HL-60/S4 treated with phorbol 12-myristate 13-acetate at 8.2 ng/mL for 4 days and 3 days (cell line): ENCODE results near the gene NIPAL4.

Experiments
- in situ Hi-C: fragments of 300-500 bp; cut with MboI; formaldehyde crosslinking; loops from 2 replicates; pipeline ENCODE4 v1.15.0; 2022; ENCODE audit warnings: low sequenced_read_pairs

NIPAL4 gene

DNA sequence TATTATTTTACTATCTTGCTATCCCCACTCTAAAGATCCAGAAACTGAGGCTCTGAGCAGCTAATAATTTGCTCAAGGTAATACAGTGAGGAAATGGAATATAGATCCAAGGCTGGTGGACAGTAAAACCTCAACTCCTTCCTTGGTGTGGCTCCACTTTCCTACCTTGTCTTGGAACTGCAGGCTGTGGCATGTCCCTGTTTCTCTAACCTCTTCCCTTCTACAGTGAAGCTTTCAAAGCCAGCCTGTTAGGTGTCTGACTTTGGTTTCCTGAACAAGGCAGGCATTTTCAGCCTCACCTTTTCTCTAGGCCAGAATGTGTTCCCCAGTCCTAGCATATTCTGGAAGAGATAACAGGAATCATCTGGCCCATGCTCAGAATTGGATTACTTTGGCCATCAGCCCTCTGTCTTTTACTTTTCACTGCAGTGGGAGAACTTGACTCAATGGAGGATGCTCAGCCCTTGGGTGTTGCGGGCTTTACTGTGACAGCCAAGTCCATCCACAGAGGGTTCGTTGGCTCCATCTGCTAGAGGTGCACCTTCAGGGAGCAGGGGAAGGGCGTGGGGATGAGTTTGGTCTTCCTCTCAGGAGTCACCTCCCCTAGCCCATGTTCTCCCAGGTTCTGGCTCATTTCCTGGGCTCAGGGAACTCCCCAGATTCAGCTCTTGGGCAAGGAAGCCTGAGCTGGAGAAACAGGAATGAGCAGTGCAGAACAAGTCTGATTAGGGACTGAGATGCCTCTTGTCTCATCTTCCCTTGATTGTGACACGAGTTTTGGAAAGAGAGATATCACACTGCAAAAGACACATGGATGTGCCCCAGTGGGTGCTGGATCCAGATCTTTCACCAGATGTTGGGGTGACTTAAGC, 1.1 kb downstream of the NIPAL4 start:
- in situ Hi-C loops = no loop called here

DNA sequence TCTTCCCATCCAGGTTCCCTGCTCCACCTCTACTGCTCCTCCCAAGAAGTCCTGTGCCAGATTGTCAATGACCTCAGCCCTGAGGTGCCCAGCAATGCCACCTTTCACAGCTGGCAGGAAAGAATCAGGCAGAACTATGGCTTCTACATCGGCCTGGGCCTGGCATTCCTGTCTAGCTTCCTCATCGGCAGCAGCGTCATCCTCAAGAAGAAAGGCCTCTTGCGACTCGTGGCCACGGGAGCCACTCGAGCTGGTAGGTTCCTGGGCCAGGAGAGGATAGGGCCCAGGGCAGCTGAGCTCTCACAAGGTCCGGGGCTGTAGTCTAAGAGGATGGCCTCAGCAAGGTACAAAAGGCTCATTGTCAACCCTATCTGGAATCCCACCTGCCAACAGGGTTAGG, 3.1 kb downstream of the NIPAL4 start:
- in situ Hi-C loops = no loop called here

- in situ Hi-C loops = no loop called here
These were observed 3.9 kb downstream of the NIPAL4 start for GRCh38 chr5:157463621-157464518.

DNA sequence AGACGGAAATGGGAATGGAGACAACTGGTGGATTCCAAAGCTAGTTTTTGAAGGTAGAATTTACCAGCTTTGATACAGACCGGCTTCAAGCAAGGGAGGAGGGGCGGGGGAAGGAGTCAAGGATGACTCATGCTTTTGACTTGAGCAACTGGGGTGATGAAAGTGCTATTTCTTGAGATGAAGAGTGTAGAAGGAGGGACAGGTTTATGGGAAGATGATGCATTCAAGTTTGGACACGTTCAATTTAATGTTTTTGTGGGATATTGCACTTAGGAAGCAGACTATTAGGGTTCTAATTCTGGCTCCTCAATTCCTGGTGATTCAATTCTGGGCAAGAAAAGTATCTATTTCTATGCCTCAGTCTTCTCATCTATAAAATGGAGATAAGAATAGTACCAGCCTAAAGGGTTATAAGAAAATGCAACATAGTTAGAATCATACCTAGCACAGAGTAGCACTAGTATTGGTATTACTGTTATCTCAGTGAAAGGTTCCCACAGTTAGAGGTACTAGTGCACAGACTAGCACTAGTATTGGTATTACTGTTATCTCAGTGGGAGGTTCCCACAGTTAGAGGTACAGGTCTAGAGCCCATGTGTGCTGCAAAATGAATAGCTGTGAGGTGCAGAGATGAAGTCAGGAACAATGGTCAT, 4.6 kb downstream of the NIPAL4 start:
- in situ Hi-C loops = no loop called here

GRCh38 chr5:157468293-157468965, 8.4 kb downstream of the NIPAL4 start:
- in situ Hi-C loops = no loop called here

DNA sequence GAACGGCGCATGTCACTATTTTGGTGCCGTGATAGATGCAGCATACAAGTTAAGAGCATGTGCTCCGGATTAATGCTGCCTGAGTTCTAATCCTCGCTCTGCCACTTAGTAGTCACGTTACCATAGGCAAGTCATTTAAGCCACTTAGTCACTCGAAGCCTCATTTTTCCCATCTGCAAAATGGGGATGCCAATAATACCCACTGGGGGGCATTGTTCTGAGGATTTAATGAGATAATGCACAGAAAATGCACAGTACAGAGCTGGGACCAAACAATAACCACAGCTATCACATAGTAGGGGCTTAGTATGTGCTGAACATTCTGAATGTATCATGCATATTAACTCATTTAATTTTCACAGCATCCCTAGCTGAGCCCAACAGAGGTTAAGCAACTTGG, 9.1 kb downstream of the NIPAL4 start:
- in situ Hi-C loops = no loop called here

GRCh38 chr5:157469687-157470086, 9.7 kb downstream of the NIPAL4 start:
- in situ Hi-C loops = no loop called here

GRCh38 chr5:157470631-157471030, 10.6 kb downstream of the NIPAL4 start:
- in situ Hi-C loops = no loop called here

DNA sequence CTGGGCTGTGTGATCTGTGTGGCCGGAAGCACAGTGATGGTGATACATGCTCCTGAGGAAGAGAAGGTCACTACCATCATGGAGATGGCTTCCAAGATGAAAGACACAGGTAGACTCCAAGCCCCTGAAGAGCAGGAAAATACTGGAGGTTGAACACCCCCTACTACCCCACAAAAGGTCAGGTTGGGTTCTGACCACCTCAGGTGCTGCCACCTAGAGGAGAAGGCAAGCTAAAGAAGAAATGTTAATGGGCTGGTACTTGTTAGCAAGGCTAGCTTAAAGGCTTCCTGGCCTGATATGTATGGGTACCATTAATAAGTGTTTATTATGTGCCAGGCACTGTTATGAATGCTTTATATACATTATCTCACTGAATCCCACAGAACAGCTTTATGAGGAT, 11.7 kb downstream of the NIPAL4 start:
- in situ Hi-C loops = no loop called here

DNA sequence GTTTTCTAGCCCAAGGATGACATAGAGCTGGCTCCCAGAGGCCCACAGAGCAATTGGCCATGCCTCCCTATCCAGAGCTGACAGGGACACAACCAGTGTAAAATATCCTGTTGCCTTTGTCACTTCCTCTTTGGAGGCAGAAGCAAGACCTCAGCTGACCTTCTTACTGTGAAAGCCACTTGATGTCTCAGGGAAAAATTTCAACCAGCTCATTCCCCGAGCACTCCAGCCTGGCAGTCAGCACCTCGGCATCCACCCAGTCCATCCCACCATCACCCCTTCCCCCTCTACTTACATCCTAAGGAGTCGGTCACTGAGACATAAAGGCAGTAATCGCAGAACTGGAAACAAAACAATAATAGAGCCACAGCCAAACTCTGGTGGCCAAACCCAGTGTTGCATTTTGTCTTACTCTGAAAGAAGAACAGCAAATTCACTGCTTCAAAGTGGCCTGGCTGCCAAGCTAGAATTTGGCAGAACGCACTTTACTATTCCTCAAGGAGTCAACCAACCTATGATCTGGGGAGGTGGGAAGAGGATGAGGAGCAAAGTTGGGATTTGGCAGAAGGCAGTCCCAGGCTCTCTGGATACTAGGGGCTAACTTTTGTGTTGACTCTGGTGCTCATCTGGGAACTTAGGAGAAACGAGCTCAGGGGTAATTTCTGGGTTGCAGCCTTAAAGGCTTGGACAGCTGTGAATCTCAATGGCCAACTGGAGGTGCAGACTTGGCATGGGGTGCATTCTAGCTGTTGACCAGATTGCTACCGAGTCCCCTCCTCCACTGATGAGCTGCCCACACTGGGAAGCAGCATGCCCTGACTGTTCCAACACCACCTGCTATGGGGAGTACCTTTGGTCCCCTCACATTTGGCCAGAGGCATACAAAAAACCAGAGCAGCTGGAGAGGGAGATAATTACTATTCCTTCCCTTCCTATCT, 13.6 kb downstream of the NIPAL4 start:
- in situ Hi-C loops = no loop called here

DNA sequence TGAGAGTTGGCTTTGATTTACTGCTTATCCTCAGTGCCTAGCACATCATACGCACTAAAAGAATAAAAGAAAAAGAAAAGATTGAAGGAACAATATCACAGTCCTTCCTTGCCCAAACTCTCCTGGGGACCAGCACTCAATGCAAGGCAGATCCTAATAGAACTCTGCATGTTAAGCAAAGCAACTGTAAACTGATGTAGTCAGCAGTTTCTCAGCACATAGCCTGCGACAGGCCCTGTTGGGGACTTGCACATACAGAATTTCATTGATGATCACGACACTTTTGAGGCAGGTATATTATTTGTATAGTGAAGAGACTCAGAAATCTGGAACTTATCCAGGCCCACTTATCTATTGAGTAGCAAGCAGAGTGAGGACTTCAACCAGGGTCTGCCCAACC, 15.4 kb downstream of the NIPAL4 start:
- in situ Hi-C loops = no loop called here

DNA sequence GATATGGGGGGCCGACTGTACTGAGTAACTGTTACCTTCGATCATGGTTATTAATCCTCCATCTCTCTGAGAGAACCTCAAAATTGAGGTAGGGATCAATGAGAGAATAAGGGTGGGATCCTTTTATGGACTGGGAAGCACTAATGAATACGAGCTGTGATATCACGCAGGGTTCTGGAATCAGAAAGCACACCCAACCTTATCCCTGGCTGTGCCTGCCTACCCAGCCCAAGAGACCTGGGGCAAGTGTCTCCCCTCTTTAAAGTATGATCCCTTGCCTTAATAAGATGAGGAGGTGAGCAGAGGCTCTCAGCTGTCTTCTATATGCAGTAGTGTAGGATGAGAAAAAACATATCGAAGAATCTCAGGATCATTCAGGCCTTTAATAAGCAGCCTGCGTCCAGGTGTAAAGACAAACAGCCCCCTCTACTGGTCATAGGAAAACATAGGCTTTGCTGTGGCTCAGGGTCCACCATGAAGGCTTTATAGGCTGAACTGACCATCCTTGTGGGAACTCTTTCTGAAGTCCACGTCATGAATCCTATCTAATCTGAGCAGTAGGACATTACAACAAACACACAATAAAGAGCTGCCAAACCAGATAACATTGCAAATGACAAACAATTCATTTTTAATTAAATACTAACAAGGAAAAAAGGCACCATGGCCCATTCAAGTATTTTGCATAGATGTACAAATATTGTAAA, 16.8 kb downstream of the NIPAL4 start:
- in situ Hi-C loops = no loop called here

DNA sequence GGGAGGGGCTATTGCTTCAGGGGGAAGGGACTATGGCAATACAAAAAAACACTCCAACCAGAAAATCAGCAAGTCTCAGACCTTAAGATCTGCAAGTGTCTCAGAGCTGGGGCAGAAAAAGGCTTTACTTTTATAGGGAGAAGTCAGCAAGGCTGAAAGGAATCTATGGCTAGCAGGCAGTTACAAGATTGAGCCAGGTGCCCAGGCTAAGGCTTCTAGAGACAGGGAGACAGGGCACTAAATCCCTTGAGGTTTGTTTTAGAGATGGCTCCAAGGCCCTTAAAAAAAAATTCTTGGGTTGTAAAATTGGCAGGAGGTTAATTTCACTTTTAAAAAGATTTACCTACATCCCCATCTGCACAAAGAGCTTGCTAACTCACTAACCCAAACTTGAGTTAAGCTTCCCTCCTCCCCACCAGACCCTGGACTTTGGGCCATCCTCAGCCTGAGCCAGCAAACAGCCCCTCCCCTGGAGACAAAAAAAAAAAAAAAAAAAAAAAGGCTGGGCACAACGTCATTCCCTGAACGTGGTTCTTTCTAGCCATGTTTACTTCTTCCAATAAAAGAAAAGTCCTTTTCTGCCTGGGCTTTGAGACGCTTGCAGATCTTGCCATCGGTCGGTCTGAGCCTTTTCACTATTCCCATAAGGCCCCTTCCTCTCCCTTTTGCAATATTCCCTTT, 17.9 kb downstream of the NIPAL4 start:
- in situ Hi-C loops = no loop called here

DNA sequence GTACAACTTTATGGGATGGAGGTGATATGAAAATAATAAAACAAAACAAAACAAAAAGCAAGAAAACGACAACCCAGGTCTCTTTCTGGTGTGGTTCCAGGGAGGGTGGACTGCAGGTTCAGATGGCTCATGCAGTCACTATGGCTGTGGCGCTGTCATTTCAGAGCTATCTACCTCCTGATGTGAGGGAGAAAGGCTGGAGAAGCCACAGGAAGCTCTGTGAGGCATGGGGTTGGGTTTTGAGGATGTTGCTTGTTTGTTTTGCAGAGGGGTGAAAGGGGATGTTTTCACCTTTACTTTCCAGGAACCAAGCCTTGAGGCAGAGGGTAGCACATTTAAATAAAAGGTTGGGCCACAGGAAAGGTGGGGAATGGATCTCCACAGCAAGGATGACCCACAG, 18.7 kb downstream of the NIPAL4 start:
- in situ Hi-C loops = no loop called here

- in situ Hi-C loops = no loop called here
These were observed 19.2 kb downstream of the NIPAL4 start for GRCh38 chr5:157479166-157479565.

- in situ Hi-C loops = no loop called here
These were observed 19.8 kb downstream of the NIPAL4 start for GRCh38 chr5:157479612-157480510.

GRCh38 chr5:157481265-157481664, 21.3 kb downstream of the NIPAL4 start:
- in situ Hi-C loops = no loop called here

DNA sequence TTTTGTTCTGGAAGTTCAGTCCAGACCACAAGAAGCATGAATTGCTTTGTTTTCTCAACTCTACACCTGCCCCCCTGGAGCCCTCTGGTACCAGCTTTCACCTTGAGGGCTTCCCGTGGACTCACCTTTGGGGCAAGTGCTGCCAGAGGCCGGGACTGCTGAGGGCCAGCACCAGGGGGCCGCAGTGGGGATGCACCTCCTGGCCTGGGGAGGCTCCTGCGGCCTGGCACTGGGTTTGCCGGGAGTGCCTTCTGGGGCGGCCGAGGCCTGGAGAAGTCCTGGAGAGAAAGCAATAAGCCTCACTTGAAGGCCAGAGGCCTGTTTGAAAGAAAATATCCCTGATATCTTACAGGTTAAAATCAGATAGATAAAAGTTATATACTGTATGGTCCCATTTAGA, 21.7 kb downstream of the NIPAL4 start:
- in situ Hi-C loops = no loop called here
